Astrocyte (in vitro differentiated cells and primary cell): ENCODE data around the gene ZNF277. TPM values are rescaled to one million over a fixed set of nuclear protein-coding genes. Genes with fewer than 3 reads are reported as not detected.
A peak's percentile ranks its signal among the peaks of the same experiment; 100 is the strongest.

ENCODE experiments used
- DNase-seq: peaks from one replicate; pipeline ENCODE4 v3.0.0-alpha.2; 2010; ENCODE audit warnings: low read depth
- FAIRE-seq: peaks from 2 replicates; lab custom pipeline; 2011; peaks lifted over from hg19 to GRCh38; lab: Jason Lieb, UNC
- H2AFZ ChIP-seq: 2 replicates; pipeline ENCODE4 v1.6.0; 2012; ENCODE audit warnings: low read depth, low read length, inconsistent platforms
- H3K27ac ChIP-seq: 2 replicates; pipeline ENCODE4 v1.5.1; 2011; ENCODE audit warnings: low read depth, low read length, inconsistent platforms
- H3K27me3 ChIP-seq: 2 replicates; pipeline ENCODE4 v1.6.0; 2011; ENCODE audit warnings: low read length, inconsistent platforms; ENCODE audit not compliant: insufficient read depth
- H3K36me3 ChIP-seq: 2 replicates; pipeline ENCODE4 v1.5.1; 2011; ENCODE audit warnings: low read length, inconsistent platforms; ENCODE audit not compliant: insufficient read depth
- H3K4me1 ChIP-seq: 2 replicates; pipeline ENCODE4 v1.5.1; 2011; ENCODE audit warnings: low read length, inconsistent platforms; ENCODE audit not compliant: insufficient read depth
- H3K4me2 ChIP-seq: 2 replicates; pipeline ENCODE4 v1.6.0; 2012; ENCODE audit warnings: low read length, inconsistent platforms
- H3K4me3 ChIP-seq: 2 replicates; pipeline ENCODE4 v1.5.1; 2011; ENCODE audit warnings: low read depth, mild to moderate bottlenecking, low read length, inconsistent platforms; ENCODE audit not compliant: insufficient read depth
- H3K79me2 ChIP-seq: 2 replicates; pipeline ENCODE4 v1.6.0; 2012; ENCODE audit warnings: mild to moderate bottlenecking, low read length, inconsistent platforms; ENCODE audit not compliant: insufficient read depth
- H3K9ac ChIP-seq: 2 replicates; pipeline ENCODE4 v1.6.0; 2012; ENCODE audit warnings: mild to moderate bottlenecking, low read length, inconsistent platforms
- H3K9me3 ChIP-seq: 2 replicates; pipeline ENCODE4 v1.5.1; 2012; ENCODE audit warnings: low read depth, mild to moderate bottlenecking, low read length, inconsistent platforms; ENCODE audit not compliant: insufficient read depth
- H4K20me1 ChIP-seq: 2 replicates; pipeline ENCODE4 v1.6.0; 2012; ENCODE audit warnings: low read length, inconsistent platforms; ENCODE audit not compliant: insufficient read depth
- H3K27ac Mint-ChIP-seq: one replicate; pipeline ENCODE4 v1.8.0; 2021; ENCODE audit warnings: mild to moderate bottlenecking, mixed read lengths; ENCODE audit not compliant: unreplicated experiment
- H3K27me3 Mint-ChIP-seq: one replicate; pipeline ENCODE4 v1.8.0; 2021; ENCODE audit warnings: low read depth, mixed read lengths; ENCODE audit not compliant: unreplicated experiment
- H3K36me3 Mint-ChIP-seq: one replicate; pipeline ENCODE4 v1.8.0; 2021; ENCODE audit warnings: low read depth, mixed read lengths; ENCODE audit not compliant: unreplicated experiment
- H3K4me1 Mint-ChIP-seq: one replicate; pipeline ENCODE4 v1.8.0; 2021; ENCODE audit warnings: low read depth, mixed read lengths; ENCODE audit not compliant: unreplicated experiment
- H3K4me3 Mint-ChIP-seq: one replicate; pipeline ENCODE4 v1.8.0; 2021; ENCODE audit warnings: mild to moderate bottlenecking, moderate library complexity, mixed read lengths; ENCODE audit not compliant: unreplicated experiment
- H3K9me3 Mint-ChIP-seq: one replicate; pipeline ENCODE4 v1.8.0; 2021; ENCODE audit warnings: mild to moderate bottlenecking, mixed read lengths; ENCODE audit not compliant: unreplicated experiment
- EZH2 ChIP-seq: IDR thresholded peaks from 2 replicates; pipeline ENCODE4 v1.6.1; 2012; ENCODE audit warnings: mild to moderate bottlenecking, low read length, inconsistent platforms; ENCODE audit not compliant: insufficient read depth
- total RNA-seq: library from RNA; stranded (reverse); gene quantifications from 2 replicates; pipeline ENCODE4 v1.2.1, GENCODE V29; 2021
- TF ChIP-seq, protein P1 (sequence below): IDR thresholded peaks from 2 replicates; pipeline ENCODE4 v1.5.1; 2011; ENCODE audit warnings: low read depth, mild to moderate bottlenecking, inconsistent platforms, low read length, moderate library complexity; ENCODE audit not compliant: insufficient read depth

Gene ZNF277
- total RNA-seq, 1 donor from 2014 or later: 23.0 TPM

DNA sequence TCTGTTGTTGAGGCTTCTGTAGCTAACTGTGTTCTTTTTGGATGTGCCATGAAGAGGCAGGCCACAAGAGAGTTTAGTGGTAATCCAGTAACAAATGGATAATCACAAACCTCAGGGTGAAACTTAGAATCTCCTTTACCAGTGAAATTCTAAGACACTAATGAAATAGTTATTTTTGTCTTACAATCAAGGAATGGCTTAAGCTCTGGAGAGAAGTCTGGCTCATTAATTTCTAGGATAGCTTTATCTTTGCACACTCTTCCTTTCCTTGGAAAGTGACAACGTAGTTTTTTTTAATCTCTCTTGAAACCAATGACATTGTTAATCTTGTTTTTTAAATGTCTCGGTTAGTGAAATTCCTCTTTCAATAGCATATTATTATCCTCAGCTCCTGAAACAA is 150.1 kb downstream of the ZNF277 start:
- Mint-ChIP-seq H3K9me3 (peaks cover 4% of the 10 kb centered on the region), H3K27ac (no peak overlapping the region), H3K27me3 (no peaks in the 10 kb centered on the region), H3K36me3 (no peaks in the 10 kb centered on the region), H3K4me1 (no peaks in the 10 kb centered on the region), H3K4me3 (no peak overlapping the region)
- no peak for TF ChIP-seq EZH2
- TF ChIP-seq, protein P1, sequence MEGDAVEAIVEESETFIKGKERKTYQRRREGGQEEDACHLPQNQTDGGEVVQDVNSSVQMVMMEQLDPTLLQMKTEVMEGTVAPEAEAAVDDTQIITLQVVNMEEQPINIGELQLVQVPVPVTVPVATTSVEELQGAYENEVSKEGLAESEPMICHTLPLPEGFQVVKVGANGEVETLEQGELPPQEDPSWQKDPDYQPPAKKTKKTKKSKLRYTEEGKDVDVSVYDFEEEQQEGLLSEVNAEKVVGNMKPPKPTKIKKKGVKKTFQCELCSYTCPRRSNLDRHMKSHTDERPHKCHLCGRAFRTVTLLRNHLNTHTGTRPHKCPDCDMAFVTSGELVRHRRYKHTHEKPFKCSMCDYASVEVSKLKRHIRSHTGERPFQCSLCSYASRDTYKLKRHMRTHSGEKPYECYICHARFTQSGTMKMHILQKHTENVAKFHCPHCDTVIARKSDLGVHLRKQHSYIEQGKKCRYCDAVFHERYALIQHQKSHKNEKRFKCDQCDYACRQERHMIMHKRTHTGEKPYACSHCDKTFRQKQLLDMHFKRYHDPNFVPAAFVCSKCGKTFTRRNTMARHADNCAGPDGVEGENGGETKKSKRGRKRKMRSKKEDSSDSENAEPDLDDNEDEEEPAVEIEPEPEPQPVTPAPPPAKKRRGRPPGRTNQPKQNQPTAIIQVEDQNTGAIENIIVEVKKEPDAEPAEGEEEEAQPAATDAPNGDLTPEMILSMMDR: no peak
- H3K4me2 ChIP-seq: no peak overlapping the region
- no peaks in the 10 kb centered on the region for H4K20me1 ChIP-seq
- no peaks in the 10 kb centered on the region for H3K36me3 ChIP-seq
- no peak overlapping the region for H3K27ac ChIP-seq
- H3K9me3 ChIP-seq: no peaks in the 10 kb centered on the region
- H2AFZ ChIP-seq: no peak overlapping the region
- DNase-seq (no peak), FAIRE-seq (no peak)
- no peaks in the 10 kb centered on the region for H3K79me2 ChIP-seq
- no peak overlapping the region for H3K9ac ChIP-seq
- H3K4me3 ChIP-seq: no peak overlapping the region
- no peaks in the 10 kb centered on the region for H3K4me1 ChIP-seq
- no peaks in the 10 kb centered on the region for H3K27me3 ChIP-seq

DNA sequence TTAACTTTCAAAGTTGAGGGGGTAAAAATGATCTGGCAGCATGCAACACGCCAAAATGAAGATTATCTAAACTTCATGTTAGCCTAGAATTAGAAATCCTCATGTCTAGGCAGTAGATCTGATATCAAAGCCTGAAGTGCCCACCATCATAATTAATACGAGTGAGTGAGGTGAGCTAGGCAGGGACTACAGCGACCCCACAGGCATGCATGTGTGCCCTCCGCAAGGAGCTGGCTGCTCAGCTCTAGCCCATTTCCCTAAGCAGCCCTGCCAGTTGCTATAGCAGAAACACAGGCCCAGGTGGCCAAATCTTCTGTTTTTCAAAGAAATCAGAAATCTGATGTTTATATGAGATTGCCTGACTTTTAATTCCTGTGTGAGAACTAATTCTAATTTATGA is 150.6 kb downstream of the ZNF277 start:
- Histone ChIP-seq H3K9me3 (no peaks in the 10 kb centered on the region), H3K27me3 (no peaks in the 10 kb centered on the region), H3K4me3 (no peak overlapping the region), H2AFZ (no peak overlapping the region), H3K4me2 (no peak overlapping the region), H4K20me1 (no peaks in the 10 kb centered on the region), H3K9ac (no peak overlapping the region), H3K27ac (no peak overlapping the region), H3K4me1 (no peaks in the 10 kb centered on the region), H3K79me2 (no peaks in the 10 kb centered on the region), H3K36me3 (no peaks in the 10 kb centered on the region)
- no peaks in the 10 kb centered on the region for H3K27me3 Mint-ChIP-seq
- H3K9me3 Mint-ChIP-seq: peaks cover 4% of the 10 kb centered on the region
- H3K27ac Mint-ChIP-seq: no peak overlapping the region
- no peaks in the 10 kb centered on the region for H3K4me1 Mint-ChIP-seq
- DNase-seq (no peak), FAIRE-seq (no peak)
- no peak for TF ChIP-seq EZH2
- no peak overlapping the region for H3K4me3 Mint-ChIP-seq
- no peaks in the 10 kb centered on the region for H3K36me3 Mint-ChIP-seq

DNA sequence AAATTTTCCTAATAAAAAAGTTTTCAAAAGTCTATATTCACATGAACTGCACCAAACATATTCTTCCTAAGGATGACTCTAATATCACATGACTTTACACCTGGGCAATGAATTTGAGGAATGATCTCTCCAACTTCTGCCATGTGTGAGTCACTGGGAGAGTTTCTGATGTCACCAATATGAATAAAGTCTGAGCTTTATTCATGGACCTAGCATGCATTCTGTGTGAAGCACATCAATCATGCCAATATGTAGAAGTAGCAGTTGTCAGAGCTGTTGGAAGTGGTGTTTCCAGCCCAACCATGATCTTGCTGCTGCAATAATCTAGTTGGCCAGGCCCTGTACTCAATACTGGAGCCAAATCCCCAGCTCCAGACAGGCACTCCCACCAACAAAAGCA is 152.0 kb downstream of the ZNF277 start:
- no peak for DNase-seq
- Histone ChIP-seq H3K27me3 (no peaks in the 10 kb centered on the region), H3K4me1 (no peaks in the 10 kb centered on the region), H3K4me2 (no peak overlapping the region), H2AFZ (no peak overlapping the region), H3K9ac (no peak overlapping the region), H3K36me3 (no peaks in the 10 kb centered on the region), H4K20me1 (no peaks in the 10 kb centered on the region), H3K9me3 (no peaks in the 10 kb centered on the region), H3K79me2 (no peaks in the 10 kb centered on the region), H3K27ac (no peak overlapping the region), H3K4me3 (no peak overlapping the region)
- Mint-ChIP-seq H3K36me3 (no peaks in the 10 kb centered on the region), H3K9me3 (peaks cover 4% of the 10 kb centered on the region), H3K4me3 (no peak overlapping the region), H3K27me3 (no peaks in the 10 kb centered on the region), H3K4me1 (peaks cover under 1% of the 10 kb centered on the region), H3K27ac (peak overlapping the region; percentile 19)
- TF ChIP-seq, protein P1: no peak
- no peak for TF ChIP-seq EZH2
- FAIRE-seq: no peak
